ENCODE data around the gene CD300LF.

DNA sequence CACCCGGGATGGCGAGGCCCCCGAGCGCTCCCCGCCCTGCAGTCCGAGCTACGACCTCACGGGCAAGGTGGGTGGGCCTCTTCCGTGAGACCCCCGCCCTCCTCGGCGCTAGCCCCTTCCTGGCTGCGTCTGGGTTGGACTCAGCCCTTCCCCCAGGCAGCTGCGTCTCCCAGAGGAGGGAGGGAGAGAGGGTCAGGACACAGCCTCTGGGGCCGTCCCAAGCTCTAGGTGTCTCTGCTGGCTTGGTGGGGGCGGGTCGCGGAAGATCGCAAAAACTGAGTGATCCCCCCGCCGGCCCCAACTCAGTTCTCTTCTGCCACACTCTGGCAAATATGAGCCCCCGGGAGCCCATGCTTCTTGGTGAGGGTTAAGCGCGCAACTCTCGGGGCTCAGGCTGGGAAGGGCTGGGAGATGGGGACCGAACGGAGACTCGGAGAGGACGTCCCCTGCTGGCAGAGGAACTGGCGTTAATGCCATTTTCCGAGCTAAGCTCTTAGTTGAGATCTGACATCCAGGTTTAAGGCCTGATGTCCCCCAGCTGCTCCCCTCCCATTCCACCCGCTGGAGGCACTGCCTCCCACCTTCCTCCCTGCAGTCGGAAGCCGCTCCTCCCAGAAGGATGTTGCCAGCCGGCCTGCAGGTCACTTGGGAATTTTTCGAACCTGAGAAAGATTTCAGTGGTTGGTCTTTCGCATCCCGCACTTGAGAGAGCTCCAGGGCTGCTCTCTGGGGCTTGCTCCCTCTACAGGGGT lies 24.8 kb upstream of the CD300LF start:
- TF ChIP-seq, protein P1, sequence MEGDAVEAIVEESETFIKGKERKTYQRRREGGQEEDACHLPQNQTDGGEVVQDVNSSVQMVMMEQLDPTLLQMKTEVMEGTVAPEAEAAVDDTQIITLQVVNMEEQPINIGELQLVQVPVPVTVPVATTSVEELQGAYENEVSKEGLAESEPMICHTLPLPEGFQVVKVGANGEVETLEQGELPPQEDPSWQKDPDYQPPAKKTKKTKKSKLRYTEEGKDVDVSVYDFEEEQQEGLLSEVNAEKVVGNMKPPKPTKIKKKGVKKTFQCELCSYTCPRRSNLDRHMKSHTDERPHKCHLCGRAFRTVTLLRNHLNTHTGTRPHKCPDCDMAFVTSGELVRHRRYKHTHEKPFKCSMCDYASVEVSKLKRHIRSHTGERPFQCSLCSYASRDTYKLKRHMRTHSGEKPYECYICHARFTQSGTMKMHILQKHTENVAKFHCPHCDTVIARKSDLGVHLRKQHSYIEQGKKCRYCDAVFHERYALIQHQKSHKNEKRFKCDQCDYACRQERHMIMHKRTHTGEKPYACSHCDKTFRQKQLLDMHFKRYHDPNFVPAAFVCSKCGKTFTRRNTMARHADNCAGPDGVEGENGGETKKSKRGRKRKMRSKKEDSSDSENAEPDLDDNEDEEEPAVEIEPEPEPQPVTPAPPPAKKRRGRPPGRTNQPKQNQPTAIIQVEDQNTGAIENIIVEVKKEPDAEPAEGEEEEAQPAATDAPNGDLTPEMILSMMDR (optimal IDR thresholded peaks at IDR 0.05 in 1 of 3, IDR thresholded peaks at IDR 0.05 in 1 of 3, conservative IDR thresholded peaks at IDR 0.05 in 1 of 3; ENCODE audit: extremely low read depth in 1 of 3, insufficient read depth in 2 of 3, low read length in 3 of 3): peak; percentile 15 to 58 (median 58)
- peak; percentile 89 for TF ChIP-seq EZH2 (IDR thresholded peaks at IDR 0.05; ENCODE audit: low read length)

All from keratinocyte (primary cell).